Ecto neural progenitor cell (in vitro differentiated cells): ENCODE data around the gene BMF.
"Not testable (repeated sequence)": the region's sequence is repeated elsewhere in the genome, so short reads cannot be mapped to it uniquely, and the experiment has no call there.

Source experiments
- DNase-seq: peaks from one replicate; pipeline ENCODE4 v3.0.0-alpha.2; 2018; ENCODE audit warnings: low spot score

The BMF gene

DNA sequence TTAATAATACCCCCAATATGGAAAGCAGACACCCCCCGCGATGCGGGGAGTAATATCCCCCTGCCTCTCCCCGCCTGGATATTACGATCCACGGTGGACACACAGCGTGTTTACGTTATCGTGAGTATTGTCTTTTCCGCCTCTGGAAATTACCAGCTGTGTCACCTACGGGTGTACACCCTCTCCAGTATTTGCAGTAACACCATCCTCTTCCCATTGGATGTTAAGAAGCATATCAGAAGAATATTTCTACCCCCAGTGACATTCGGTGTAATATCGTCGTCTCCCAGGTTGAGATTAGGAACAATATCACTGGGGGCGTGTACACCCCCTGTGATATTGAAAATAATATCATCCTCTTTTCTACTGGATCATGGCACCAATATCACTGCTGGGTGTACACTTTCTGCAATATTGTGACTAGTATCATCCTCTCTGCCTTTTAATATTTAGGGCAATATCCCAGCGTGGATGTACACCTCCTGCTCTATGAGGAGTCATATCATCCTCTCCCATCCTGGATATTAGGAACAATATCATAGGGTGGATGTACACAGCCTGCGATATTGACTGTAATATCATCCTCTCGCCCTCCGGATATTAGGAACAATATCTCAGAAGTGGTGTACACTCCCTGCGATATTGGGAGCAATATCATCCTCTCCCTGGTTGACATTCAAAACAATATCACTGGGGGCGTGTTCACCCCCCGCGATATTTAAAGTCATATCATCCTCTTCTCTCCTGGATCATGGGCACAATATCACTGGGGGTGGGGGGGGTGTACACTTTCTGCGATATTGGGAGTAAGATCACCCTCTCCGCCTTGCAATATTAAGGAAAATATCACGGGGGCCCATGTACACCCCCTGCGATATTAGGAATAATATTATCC lies 20.3 kb upstream of the BMF start:
- DNase-seq, result no peak

DNA sequence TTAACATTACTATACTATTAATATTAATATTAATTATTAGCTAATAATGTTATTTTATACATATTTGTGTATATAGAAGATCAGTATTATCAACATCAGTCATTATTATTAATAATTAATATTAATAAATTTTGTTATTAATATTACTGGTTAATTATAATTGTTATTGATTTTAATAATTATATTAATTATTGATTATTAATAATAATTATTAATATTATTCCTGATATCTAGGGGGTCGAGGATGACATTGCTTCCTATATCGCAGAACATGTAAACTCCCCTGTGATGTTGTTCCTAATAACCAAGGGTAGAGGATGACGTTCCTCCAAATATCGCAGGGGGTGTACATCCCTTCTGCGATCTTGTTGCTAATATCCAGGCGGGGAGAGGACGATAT lies 17.3 kb upstream of the BMF start:
- DNase-seq, result no peak

DNA sequence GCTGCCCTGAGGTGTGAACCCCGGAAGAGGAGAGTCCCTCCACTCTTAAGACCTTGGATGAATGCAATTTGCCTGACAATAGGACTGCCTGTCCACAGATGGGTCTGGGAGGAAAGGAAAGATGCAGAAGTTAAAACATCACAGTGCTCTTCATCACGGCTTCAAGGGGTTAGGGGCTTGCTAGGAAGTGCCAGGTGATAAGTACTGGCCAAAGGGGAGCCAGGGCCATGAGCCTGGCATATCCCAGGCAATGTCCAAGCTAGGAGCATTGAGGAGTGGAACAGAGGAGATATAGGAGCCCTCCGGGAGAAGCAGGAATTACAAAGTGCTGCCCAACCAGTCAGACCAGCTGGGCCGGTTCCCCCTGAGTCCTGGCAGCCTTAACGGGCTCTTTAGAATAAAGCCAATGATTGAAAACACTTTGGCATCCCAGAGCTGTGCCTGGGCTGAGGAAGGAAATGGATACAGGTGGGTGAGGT lies 16.2 kb upstream of the BMF start:
- DNase-seq, result not testable (repeated sequence)

DNA sequence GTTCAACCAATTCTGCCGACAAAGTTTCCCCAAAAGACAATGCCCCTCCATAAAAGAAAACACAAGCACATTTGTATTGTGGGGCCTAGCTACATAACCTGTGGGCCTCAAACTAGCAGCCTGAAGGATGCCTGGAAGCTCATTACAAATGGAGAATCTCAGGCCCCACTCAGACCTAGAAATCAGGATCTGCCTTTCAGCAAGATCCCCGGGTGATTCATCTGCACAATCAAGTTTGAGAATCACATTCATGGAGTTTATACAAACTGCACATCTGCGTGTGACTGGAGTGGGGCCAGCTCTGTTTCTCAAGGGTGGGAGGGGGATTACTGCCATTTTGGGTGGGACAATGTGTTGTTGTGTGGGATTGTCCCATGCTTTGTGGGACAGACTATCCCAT lies 15.7 kb upstream of the BMF start:
- not testable (repeated sequence) for DNase-seq

DNA sequence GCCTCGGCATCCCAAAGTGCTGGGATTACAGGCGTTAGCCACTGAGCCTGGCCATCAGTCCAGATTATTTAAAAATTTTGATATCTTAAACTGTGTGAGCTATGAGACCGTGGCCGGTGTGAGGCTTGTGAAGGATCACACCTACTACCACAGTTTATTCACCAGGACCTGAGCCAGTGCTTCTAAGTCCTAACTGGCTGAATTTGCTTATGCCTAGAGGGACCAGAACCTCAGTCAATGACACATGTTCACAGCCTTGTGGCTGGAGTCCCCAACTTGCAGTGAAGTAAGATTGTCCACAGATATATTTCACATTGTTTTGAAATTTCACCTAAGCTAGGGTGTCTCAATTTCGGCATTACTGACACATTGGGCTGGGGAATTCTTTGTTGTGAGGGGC lies 15.2 kb upstream of the BMF start:
- DNase-seq, result not testable (repeated sequence)

DNA sequence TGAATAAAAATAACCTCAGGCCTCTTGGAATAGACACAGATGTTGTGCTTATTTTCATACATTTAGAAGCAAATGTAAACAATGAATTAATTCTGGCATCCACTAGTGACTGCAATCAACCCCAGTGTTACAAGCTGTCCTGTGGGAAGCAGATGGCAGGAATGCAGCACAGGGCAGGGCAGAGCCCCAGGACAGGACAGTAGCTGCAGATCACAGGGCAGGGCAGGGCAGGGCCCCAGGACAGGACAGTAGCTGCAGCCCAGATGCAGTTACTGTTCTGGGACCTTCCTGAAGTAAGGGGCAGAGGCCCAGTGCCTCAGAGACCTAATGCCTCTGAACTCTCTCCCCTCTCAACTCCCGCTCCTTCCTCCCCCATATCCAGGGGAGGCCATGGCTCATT lies 14.3 kb upstream of the BMF start:
- not testable (repeated sequence) for DNase-seq

DNA sequence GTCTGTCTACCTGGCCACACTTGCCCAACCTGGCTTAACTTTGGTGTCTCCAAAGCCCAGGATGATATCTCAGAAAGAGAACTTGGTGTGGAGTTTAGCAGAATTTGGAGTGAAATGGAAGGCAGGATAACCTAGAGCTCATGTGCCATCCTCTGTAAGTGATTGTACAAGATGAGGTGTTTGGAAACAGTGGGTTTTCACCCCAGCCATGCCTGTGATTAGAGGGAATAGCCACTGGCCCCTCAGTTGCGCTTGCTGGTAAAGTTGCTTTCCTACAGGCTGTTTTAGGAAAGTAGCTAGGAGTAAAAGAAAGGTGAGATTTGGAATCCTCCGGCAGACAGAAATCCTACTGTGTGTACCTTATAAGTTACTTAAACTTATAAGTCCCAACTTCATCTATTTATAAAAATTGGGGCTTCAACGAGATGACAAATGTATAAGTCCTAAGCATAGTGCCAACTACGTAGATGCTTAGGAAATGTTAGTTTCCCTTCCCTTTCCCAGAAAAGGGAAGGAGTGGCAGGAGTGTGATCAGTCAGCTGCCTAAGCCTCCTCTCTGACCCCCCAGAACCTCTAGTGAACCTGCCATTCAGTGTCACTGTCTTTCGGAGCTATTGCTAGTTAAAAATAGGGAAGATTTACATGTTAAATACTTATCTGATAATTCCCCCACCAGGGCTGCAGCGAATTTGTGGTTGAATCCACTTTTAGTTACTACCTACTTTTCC lies 13.4 kb upstream of the BMF start:
- no peak for DNase-seq

DNA sequence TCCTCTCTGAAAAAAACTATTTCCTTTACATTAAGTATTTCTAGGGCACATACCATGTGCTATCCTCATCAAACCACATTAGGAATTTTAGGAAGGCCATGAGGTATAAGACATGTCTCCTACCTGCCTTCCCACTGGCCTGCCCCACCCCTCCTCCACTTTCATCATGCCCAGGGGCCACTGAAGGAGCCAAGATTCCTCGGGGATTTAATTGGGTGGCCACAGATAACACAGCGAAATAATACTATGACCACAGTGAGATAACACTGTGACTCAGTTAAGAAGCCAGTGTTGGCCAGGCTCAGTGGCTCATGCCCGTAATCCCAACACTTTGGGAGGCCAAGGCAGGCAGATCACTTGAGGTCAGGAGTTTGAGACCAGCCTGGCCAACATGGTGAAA lies 9.8 kb upstream of the BMF start:
- no peak for DNase-seq

DNA sequence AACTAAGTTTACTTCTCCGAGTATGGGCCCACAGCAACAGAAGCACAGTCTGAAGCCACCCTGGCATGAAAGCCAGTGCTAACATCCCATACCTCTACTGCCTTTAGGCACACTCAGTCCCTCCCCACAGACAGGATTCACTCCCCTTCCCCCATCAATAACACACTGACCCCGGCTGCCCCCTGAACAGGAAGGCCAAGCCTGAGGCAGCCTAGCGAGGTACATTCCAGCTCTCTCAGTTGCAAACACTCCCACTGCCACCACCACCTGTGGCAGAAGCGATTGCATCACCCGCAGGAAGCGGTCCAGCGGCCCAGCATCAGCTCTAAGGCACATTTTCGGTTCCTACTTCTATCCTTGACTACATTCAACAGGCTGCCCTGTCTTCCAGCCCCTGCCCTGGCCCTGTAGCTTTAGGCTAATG lies 7.0 kb upstream of the BMF start:
- DNase-seq, result peak; percentile 62

DNA sequence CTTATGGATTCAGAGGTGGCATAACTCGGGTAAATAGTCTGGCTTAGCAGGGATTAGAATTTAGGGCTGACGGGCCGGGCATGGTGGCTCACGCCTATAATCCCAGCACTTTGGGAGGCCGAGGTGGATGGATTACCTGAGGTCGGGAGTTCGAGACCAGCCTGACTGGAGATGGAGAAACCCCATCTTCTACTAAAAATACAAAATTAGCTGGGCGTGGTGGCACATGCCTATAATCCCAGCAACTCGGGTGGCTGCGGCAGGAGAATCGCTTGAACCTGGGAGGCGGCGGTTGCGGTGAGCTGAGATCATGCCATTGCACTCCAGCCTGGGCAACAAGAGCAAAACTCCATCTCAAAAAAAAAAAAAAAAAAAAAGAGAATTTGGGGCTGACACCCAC lies 6.4 kb upstream of the BMF start:
- not testable (repeated sequence) for DNase-seq

DNA sequence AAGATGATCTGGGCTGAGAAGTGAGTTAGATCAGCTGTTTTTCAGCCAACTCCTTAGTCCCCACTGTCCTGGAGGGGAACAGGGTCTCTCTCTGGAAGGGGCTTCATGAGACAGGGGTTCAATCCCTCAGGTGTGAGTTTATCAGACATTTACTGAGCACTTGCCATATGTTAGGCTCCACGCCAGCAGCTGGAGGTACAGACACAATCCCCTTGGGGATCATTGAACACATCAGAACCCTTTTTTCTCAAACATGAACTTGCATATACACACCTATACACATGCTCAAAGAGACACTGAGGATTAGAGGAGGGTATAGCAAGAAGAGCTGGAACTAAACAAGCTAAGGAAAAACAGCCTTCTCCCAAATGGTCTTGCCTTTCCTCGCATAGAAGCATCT lies 5.5 kb upstream of the BMF start:
- no peak for DNase-seq

DNA sequence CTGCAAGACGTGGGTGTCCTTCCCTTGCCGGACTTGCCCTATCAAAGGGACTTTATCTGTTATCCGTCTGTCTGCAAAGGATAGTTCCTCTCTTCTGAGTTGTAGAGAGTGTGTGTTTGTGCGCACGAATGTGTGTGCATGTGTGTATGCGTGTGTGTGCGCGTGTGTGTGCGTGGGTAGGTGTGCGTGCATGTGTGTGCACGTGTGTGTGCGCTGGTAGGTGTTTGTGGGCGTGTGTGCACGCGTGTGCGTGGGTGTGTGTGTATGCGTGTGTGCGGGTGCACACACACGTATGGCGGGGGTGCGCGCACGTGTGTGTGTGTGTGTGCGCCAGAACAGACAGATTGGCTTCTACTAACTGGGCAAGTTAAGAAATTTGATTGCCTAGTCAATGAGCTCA lies 4.1 kb upstream of the BMF start:
- no peak for DNase-seq

DNA sequence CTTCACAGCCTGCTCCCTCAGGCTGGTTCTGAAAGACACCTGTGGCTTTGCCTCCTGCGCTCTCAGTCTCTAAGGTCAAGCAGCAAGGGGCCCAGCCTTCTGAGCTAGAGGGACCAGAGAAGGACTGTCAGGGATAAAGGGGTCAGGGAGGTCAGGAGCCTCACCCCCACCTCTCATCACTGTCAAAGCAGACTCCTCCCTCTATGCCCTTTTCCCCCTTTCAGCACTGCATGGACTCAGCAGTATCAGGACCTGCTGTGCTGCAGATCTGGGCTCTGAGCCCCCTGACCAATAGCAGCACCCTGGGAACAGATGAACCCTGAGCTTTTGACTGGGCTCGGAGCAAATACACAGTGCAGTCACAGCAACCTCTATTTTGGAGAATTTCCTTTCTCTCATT lies 3.2 kb upstream of the BMF start:
- DNase-seq, result peak; percentile 85

DNA sequence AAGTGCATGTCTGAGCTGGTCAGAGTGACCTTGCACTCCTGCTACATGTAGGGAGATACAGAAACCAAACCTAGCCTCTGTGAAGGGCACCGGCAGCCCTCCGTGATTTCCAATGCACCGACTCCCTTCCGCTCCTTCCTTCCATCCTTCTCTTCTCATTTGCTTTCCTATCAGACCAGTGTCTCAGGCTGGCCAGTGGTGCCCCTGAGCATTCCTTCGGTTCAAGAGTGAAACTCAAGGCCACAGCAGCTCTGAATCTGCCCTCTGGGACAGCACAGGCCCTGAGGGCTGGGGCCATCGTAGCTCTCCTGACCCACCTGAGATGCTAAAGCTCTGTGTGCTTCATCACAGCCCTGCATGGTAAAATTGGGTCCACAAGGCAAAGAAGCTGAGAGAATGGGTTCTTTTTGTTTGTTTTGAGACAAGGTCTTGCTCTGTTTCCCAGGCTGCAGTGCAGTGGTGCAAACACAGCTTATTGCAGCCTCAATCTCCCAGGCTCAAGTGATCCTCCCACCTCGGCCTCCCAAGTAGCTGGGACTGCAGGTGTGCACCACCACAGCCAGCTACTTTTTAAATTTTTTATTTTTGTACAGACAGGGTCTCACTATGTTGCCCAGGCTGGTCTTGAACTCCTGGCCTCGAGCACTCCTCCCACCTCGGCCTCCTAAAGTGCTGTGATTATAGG lies 2.3 kb upstream of the BMF start:
- DNase-seq, result no peak

DNA sequence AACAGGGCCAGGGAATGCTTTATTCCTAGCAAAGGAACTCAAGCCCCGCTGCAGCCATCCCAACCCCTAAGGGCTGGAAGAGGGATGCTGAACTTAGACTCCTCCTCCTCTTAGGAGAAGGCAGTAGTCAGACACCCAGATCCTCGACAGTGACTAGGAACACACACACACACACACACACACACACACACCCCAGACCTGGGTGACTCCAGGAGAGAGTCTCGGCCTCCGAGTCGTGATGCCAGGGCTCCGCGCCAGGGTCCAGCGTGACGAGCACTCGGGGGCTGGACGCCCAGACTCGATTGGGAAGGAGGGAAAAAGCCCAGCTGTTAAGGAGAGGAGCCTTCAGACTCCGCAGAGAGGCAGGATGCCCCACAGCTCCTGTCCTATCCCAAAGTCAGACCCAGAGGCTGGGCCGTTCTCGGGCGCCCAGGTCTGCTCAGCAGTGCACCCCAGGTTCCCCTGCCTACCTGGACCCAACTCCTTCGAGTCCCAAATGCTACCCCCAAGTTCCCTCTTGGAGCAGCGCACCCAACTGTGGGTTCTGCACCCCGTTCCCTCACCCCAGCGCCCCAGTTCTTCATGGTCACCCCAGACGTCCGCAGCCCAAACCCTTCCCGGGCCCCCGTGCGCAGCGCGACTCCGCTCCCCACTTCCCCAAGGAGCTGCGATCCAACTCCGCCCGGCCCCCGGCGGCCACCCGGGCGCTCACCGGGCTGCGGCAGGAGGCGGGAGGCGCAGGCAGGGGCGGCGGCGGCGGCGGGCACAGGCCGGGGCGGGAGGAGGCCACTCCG lies 421 bp downstream of the BMF start:
- no peak for DNase-seq

DNA sequence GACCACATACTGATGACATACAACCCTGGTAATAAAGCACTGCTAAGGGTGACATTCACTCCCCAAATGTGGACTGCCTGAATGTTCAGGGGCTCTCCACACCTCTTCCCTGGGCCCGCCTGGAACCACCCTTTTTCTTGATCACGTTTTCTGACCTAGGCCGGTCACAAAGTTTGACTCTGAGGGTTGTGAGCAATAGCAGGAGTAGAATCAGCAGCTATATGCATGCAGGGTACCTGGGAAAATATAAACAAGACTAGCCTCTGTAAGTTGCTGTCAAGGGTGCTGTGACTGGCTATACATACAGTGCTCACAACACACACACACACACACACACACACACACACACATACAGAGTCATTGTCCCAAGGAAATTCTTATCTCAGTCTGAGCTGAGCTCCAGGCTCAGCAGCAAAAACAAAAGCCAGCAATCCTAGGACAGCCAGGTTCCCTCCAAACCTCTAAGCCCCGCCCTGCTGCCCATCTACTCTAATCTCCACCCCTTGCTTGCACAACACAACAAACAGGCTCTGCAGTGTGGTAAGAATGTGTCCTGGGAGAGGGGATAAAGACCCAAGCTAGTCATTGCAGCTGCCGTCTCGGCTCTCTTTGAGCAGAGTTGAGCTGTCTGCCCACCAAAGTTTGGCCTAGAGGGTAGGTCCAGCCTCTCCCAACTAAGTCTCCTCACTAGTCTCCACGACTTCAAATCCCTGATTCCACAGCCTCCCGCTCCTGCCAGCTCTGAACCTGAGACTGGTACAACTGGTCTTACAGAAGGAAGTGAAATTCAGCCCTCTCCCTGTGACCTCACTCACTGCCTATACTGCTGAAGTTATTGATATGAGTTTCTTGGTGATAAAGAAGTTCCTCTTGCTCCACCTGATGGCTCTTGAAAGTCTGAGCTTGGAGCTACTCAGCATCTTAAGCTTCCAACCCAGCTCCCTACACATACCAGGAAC lies 2.2 kb downstream of the BMF start:
- peak; percentile 80 for DNase-seq

DNA sequence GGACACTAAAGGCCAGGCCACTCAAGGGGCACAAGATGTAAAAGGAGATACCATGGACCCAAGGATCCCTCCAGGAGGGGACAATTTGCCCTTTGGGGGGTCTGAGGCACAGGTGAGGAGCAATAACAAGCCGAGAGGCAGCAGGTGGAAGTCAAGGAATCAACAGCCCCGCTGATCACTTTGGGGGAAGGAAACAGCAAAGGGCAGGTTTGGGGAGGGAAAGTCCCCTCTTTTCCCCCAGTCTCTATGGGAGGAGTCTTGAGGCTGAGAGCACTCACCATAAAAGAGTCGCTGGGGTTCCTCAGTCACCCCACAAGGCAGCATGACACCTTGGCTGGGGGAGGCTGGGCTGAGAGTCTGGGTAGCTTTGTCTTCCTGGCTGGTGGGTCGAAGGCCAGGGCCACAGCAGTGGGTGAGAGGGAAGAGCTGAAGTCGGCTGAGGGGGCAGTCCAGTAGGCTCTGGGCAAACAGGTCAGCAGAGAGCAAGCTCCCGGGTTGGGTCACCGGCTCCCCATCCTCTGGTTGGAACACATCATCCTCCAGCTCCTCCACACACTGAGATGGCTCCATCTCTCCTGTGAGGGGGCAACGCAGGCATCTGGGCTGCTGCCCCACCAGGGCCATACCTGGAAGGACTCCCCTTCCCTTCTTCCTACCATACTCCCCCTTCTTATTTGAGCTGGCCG lies 3.0 kb downstream of the BMF start:
- no peak for DNase-seq

DNA sequence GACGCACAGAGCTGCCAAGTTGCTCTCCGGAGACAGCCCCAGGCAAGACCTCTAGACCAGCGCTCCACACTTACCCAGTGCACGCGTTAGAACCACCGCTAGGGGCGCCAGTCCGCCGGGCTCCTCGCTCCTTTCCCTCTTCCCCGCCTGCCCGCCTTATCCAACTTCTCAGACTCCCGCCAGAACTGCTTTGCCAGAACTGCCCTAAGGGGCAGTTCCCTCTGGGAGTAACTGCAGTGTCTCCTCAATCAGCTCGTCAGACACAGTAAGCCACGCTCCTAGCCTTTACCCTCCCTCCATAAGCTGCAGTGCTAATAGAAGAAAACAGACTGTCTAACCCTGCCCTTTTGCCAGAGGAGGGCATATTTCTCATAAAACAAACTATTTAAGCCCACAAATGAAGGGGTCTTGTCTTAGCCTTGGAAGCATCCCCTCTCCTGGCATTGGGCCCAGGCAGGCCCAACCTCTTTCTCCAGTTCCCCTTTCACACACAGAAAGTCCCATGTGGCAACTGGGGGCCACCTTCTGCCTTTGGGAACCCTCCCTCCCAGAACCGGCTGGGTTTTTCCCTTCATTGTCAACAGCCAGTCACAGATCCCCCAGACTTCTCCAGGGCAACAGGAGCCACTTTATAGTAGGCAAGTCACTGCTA lies 3.7 kb downstream of the BMF start:
- peak; percentile 95 for DNase-seq

DNA sequence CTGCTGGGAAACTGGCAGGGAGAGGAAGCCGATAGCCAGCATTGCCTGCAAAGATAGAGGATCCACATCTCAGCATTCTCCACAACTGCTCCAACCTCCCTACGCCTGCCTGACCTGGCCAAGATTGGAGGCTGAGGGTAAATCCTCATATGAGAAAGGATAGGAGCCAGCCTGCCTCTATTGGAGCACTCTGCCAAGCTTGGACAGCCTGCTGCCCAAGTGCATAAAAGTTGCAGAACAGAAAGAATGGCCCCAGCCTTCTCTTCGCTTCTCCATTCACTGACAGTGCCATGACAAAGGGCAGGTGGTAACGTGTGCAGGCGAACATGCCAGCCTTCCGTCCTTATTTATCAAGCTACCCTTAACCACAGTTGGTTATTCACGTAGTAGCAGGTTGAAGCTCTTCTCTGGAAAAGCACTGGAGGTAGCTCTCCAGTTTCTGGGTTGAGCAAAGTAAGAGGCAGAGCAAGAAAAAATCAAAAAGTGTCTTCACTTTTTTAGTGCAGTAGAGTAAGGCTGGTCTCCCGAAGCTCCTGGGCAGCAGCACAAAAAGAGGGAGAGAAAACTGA lies 4.3 kb downstream of the BMF start:
- no peak for DNase-seq
